ENCODE measurements around the gene GAB2.

GRCh38 chr11:78415338-78415737 lies 2.3 kb downstream of the GAB2 start:
- no peak for TF ChIP-seq CTCF (IDR thresholded peaks at IDR 0.05)
- TF ChIP-seq POLR2AphosphoS5 (IDR thresholded peaks at IDR 0.05), result no peak

All from suprapubic skin (tissue), 3 donors.